VCaP (cell line): Measurements from ENCODE around the gene CYP27A1.

Source experiments
- H3K27ac ChIP-seq: fragments of 450-650 bp; 2 replicates; pipeline ENCODE4 v1.5.1; 2017
- CTCF ChIP-seq: fragments of 450-650 bp; conservative IDR thresholded peaks from 2 replicates; pipeline ENCODE4 v1.5.1; 2017; ENCODE audit warnings: mild to moderate bottlenecking, moderate library complexity

Gene CYP27A1

GRCh38 chr2:218781691-218782527 lies at the start of gene CYP27A1:
TSS of gene CYP27A1 (plus strand) at chr2:218782147. CDS start at chr2:218782183, 36 bp downstream.
- TF ChIP-seq CTCF, result no peak
- H3K27ac ChIP-seq, result no peak within 1 kb of the TSS

DNA sequence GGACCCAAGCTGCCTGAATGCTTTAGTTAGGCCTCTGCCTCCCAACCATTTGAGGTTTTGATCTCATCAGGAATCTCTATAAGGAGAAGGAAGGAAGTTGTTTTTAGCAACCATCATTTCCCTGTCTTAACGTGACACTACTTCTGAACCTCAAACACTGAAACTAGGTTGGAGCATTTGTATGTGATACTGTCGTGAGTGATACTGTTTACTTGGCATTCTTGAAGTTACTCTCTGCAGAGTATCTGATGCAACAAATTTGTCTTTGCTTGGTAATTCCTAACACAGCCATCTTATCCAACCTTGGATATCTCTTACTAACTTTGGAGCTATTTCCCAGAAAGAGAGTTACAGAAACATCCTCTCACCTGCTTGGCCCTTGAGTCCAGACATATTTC lies 49.2 kb upstream of the CYP27A1 start:
- no peak for TF ChIP-seq CTCF
- no peak overlapping the region for H3K27ac ChIP-seq

DNA sequence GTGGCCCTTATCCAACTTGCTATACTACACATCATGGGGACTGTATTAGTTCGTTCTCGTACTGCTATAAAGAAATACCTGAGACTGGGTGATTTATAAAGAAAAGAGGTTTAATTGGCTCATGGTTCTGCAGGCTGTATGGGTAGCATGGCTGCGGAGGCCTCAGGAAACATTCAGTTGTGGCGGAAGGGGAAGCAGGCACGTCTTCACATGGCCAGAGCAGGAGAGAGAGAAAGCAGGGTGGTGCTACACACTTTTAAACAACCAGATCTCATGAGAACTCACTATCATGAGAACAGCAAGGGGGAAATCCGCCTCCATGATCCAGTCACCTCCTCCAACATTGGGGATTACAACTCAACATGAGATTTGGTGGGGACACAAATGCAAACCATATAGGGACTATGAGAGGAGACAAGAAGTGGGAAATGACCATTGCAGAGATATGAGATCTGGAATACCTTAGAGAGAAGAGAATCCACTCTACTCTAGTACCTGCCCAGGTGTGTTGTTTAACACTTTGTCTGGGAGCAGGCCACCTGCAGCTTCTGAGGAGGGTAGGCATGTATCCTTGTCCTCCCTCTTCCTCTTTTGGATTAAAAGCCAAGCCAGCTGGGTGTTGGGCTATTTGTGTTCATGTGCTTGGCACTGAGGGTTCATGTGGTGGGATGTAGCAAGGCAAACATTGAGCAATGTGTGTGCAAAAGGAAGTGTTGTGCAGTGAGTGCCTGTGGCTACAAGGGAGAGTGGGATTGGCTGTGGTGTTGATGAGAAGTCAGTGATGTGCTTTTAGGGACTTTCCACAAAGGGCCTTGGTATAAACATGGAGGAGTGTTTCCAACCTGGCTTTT lies 48.6 kb upstream of the CYP27A1 start:
- TF ChIP-seq CTCF, result no peak
- H3K27ac ChIP-seq, result no peak overlapping the region

- H3K27ac ChIP-seq, result no peak overlapping the region
- TF ChIP-seq CTCF, result no peak
Observed at GRCh38 chr2:218734190-218734975, 47.6 kb upstream of the CYP27A1 start.

GRCh38 chr2:218736531-218736930 lies 45.4 kb upstream of the CYP27A1 start:
- no peak for TF ChIP-seq CTCF
- H3K27ac ChIP-seq, result no peak overlapping the region

GRCh38 chr2:218743068-218743467 lies 38.9 kb upstream of the CYP27A1 start:
- no peak overlapping the region for H3K27ac ChIP-seq
- TF ChIP-seq CTCF, result no peak

- H3K27ac ChIP-seq, result no peak overlapping the region
Observed at GRCh38 chr2:218744615-218745014, 37.3 kb upstream of the CYP27A1 start.

More at GRCh38 chr2:218744615-218745014, 37.3 kb upstream of the CYP27A1 start:
- no peak for TF ChIP-seq CTCF
